ENCODE results near the gene CHN1.

CHN1 gene

DNA sequence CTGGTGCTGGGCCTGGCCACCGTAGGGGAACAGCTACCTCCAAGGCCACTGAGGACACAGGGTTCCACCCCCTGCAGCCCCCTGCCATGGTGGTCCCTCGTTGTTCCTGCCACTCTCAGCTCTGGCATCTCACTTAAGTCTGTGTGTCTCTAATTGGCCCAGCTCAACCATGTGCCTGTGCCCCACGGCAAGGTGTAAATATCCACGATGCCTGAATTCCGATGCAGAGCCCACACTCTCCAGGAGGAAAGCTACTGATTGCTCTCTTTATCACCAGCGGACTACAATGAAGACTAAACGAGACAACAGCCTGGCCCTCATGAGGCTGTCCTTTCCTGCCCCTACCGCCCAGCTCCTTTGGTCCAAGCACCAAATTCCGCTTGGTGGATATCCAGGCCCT is 223.9 kb downstream of the CHN1 start:
- DNase-seq, result no peak

- no peak for DNase-seq
Observed at GRCh38 chr2:174780856-174781255, 224.3 kb downstream of the CHN1 start.

DNA sequence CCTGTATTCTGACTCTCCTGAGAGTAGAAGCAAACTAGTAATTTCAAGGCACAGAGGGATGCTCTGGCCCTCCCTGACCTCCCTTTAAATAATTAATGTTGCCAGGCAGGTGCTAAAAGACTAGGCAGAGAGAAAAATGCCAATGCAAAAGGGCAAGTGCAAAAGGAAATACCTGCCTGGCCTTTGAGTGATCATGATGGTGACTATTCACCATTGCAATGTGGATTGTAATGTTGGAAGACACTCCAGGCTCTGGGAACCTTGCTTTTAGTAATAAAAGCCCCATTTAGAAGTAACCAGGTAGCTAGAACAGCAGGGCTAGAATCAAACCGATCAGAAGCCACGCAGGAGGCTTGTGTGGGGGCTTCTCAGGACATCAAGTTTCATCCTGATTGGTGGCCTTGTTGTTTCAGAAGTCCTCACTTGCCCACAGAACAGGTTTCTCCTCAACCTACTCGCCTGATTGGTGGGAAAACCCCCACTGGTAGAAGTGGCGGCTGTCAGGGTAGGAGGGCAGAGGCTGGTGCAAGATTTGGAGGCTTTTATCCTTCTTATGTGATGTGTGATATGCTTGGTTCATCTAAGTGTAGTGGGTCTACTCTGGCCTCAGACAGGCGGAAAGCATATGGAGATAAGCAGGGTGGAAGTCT is 224.9 kb downstream of the CHN1 start:
- DNase-seq, result no peak

GRCh38 chr2:174779361-174779928 is 225.7 kb downstream of the CHN1 start:
- peak; percentile 70 for DNase-seq

DNA sequence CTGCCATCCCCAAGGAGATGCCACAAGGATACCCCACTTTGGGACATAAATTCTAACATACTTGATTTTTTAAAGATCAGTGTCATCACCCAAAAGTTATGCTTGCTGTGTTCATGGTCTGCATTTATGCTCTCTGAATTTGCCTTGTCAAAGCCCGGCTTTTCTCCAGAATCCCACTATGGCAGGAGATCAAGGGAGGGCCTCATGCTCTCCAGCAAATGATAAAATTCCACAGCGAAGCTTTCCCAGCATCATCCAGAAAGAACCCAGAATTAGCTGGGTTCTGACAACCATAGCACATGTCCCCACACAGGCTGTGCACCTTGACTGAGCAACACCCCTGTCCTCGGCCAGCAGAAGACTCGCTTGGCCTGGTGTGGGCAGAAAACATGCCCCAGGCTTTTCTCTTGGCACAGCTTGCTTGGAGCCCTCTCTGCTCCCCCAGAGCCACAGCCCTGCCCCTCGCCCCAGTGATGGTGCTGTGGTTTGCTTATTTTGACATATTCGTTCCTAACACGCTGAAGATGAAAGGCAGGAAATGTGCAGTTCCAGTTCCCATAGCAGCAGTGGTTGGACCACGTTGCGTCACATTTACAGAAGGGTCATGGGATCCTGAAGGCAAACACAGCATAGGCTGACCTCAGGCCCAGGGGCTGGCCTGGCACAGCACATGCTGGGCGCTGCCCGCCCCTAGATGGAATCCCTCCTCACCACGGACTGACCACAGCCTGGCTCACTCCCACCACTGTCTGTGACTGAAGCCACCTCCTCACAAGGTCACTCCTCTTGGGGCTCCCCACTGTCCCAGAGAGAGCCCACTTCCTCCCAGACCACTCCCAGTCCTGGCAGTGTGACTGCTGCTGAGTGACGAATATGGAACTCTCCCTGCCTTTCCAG is 226.8 kb downstream of the CHN1 start:
- DNase-seq, result peak; percentile 91

GRCh38 chr2:174777347-174778084 is 227.7 kb downstream of the CHN1 start:
- peak; percentile 62 for DNase-seq

DNA sequence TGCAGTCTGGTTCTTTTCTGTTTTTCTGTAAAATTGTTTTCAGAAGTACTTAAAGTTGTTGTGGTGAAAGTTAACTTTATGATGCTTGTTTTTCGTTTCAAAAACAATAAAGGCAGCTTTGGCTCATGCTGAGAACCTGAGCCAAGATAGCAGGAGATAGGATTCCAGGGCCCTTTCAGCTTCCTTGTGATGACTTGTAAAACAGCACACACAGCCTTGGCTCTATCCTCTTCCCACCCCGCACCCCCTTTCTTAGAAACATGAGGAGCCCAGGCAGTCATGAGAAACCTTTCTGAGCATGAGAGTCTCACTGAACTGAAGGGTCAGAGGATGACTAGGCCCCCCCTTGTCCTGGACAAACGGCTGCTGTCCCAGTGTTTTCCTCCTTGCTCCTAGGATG is 228.5 kb downstream of the CHN1 start:
- no peak for DNase-seq

DNA sequence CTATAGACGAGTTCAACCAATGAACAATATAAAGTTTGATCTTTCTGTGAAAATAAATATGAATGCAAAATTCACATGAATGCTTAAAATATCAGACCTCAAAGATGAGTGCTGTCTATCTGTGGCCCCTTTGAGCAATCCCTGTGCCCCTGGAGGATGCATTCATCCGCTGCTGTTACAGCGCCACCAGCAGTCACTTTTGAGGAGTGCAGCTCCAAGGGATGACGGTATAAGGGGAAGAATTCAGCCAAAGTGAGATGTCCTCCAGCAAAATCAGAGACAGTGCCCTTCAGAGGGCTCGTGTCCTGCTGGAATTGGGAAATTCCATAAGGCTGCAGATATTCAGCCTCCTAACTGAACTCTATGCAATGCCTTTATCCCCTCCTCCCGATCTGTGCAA is 229.0 kb downstream of the CHN1 start:
- DNase-seq, result no peak

GRCh38 chr2:174775571-174775980 is 229.6 kb downstream of the CHN1 start:
- peak; percentile 62 for DNase-seq

GRCh38 chr2:174774886-174775285 is 230.3 kb downstream of the CHN1 start:
- no peak for DNase-seq

GRCh38 chr2:174773215-174773614 is 232.0 kb downstream of the CHN1 start:
- no peak for DNase-seq

GRCh38 chr2:174772472-174772801 is 232.7 kb downstream of the CHN1 start:
- DNase-seq, result no peak

DNA sequence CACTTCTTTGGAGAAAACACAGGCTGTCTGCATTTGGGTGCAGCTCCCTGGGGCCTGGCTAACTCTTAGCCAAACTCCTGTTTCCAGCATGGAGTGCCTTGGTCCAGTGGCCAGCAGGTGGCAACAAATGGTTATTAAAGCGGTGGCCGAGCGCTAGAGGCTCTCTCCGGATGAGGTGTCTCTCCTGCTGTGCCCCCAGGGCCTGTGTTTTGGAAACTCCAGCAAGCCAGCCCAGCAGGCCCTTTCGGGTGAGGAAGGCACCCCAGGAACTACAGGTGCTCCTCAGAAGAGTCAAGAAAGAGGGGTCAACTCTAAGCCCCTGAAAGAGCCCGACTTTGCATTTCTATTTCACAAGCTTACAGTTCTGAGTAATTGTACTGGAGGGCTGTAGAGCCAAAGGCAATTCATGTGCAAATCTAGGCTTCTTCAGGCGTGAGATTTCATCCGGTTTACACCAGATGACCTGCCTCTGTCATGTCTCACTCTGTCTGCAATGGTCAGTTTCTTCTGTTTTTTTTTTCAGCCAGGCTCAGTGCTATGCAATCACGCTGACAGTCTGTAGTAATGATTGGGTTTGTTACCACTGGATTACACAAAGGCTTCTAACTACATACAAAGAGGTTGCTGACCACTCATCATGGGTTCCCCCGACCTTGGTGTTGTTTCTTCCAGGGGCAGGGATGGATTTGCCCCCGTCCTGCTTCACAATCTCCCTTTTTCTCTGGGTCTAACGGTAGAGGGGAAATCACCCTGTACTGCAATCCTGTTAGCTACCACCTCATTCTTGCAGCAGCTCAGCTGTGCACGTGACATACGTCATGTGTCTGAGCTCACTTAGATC is 233.3 kb downstream of the CHN1 start:
- DNase-seq, result peak; percentile 84

- DNase-seq, result no peak
Observed at GRCh38 chr2:174771136-174771535, 234.0 kb downstream of the CHN1 start.

- no peak for DNase-seq
Observed at GRCh38 chr2:174768557-174768956, 236.6 kb downstream of the CHN1 start.

DNA sequence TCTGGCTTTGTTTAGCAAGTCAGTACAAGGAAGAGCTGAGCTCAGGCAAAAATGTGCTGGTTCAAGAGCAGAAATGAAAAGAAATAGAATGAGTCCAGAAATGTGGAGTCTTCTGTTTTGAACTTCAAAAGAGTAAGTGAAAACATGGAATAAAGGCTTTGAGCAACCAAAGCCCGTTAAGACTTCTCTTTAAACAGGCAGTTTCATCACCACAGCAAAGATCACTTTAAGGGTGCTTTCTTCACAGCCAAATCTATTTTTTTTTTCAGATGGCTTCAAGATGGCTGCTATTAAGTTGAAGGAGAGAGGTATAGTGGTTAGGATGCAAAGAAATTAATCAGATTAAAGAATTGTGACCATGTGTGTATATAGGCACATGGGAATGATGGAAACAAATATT is 238.9 kb downstream of the CHN1 start:
- no peak for DNase-seq

- DNase-seq, result no peak
Observed at GRCh38 chr2:174765576-174765975, 239.6 kb downstream of the CHN1 start.

DNA sequence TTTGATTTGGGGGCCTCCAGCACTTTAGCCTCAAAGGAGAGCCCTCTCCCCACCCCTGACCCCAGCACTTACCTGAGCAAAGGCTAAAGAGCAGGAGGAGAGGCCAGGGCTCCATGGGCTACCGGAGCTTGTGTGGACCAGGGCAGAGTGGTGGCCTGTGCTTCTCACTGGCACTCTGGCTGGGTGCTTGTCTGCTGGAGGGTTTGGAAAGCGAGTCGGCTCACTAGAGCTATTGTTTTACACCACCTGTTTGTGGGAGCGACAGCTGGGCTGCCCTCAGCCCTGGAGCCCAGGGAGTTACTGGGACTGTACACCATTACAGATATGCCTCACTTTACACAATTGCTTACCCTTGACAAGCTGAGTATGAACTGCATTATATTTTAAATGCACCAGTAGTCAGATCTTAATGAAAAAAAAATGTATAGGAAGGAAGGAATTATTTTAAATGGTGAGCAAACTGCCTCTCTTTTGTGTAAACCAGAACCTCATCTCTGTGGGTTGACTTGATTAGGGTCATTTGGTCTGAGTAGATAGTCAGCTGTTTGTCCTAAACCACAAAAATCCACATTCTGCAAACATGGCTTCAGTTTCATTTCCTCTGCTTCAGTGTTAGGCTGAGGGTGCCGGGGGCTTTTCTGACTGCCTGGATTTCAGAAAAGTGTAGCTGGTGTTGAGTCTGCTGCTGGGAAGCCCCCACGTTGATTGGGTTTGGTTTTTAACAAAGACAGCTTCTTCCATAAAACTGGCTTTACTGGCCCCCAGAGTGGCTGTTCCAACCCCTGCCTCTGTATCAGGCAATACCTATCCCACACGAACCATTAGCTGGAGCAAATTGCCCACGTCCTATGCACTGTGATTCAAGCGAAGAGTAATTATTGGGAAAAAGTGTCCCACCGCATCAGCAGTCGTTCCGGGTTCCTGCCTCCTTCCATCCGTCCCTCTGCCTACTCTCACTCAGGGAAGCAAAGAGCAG is 240.6 kb downstream of the CHN1 start, which contains the start of gene CHRNA1:
Gene CHRNA1 (minus strand): TSS at position 193 of the 976 bp plus-strand sequence. CDS start 78 bp downstream, at position 115.
- peak; percentile 60 for DNase-seq

DNA sequence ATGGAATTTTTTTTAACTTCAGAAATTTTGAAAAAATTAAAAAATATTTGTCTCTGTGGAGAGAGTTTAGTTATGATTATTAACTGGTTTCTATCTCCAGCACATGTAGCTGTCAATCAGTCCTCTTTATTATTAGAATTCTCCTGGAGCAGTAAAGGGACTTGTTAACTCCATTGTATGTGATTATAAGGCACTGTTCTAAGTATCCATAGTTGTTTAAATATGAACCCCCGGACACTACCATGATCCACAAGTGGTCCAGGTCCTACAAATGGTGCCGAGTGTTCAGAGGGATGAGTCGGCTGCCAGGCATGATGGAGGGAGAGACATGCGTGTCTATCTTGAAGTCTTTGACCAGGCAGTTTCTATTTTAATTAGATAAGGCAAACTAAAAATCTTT is 241.4 kb downstream of the CHN1 start:
- no peak for DNase-seq

DNA sequence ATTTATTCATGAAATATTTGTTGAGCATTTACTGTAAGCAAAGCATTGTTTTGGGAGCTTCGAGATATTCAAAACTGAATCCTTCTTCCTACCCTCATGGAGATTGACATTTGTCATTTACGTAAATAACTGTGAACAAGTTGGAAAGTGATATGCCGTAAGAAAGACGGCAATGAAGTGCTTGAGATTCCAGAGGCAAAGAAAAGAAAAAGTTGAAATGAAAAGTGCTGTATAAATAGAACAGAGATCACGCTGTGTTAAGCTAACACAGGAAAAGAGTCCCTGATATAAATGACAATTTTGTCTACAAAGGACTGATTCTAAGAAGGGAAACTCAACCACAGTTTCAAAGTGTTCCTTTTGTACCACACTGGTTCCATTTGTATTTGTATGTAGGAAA is 242.7 kb downstream of the CHN1 start:
- DNase-seq, result no peak

DNA sequence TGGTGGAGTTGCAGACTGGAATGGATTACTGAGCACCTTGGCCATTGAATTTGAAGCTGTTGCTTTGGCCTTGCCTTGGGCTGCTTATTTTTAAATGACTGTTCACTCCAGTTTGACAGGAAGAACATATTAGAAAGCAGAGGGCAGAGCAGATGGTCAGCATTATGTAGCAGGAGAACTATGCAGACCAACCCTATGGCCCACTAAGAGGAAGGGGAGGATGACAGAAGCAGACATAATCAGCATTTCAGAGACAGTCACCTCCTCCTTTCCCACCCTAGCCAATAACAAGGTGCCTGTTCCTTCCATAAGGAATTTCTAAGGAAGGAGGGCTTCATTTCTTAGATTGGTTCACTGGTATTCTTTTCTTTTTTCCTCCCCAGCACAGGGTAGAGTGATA is 243.3 kb downstream of the CHN1 start:
- DNase-seq, result peak; percentile 42

Measured in fibroblast of skin of scalp (primary cell).